ENCODE results near the gene GCDH. TPM values are rescaled to one million over a fixed set of nuclear protein-coding genes. Genes with fewer than 3 reads are reported as not detected.

GCDH gene
- total RNA-seq, 1 donor from 2014 or later = 46.8 TPM

- Mint-ChIP-seq H3K9me3 (no peaks in the 10 kb centered on the region), H3K4me1 (ENCODE audit: unreplicated experiment) (peaks cover 24% of the 10 kb centered on the region), H3K27me3 (no peaks in the 10 kb centered on the region), H3K27ac (peak within 1 kb of the TSS; percentile 98), H3K4me3 (peak within 1 kb of the TSS; percentile 96), H3K36me3 (peaks cover 35% of the 10 kb centered on the region)
- peak; percentile 99 for DNase-seq (ENCODE audit: extremely low spot score, unreplicated experiment)
- no peak for TF ChIP-seq CTCF (conservative IDR thresholded peaks at IDR 0.05)
Observed at GRCh38 chr19:12945479-12946091, 54.6 kb downstream of the GCDH start, which contains the start of gene RAD23A. Gene RAD23A (plus strand): TSS chr19:12945862. CDS start chr19:12945949, 87 bp downstream.

GRCh38 chr19:12946092-12946721 lies 55.2 kb downstream of the GCDH start:
- H3K36me3 Mint-ChIP-seq = peaks cover 30% of the 10 kb centered on the region
- no peaks in the 10 kb centered on the region for H3K27me3 Mint-ChIP-seq

GRCh38 chr19:12946731-12947496 lies 56.0 kb downstream of the GCDH start:
- no peak for DNase-seq (ENCODE audit: extremely low spot score, unreplicated experiment)
- Mint-ChIP-seq H3K9me3 (no peaks in the 10 kb centered on the region), H3K4me3 (peak overlapping the region; percentile 96), H3K36me3 (peaks cover 30% of the 10 kb centered on the region), H3K4me1 (ENCODE audit: unreplicated experiment) (peaks cover 19% of the 10 kb centered on the region), H3K27me3 (no peaks in the 10 kb centered on the region), H3K27ac (peak overlapping the region; percentile 96)
- no peak for TF ChIP-seq CTCF (conservative IDR thresholded peaks at IDR 0.05)

More at GRCh38 chr19:12946092-12946721, 55.2 kb downstream of the GCDH start:
- peak overlapping the region; percentile 98 for H3K27ac Mint-ChIP-seq
- DNase-seq (ENCODE audit: extremely low spot score, unreplicated experiment) = peak; percentile 84
- peak overlapping the region; percentile 96 for H3K4me3 Mint-ChIP-seq
- peaks cover 19% of the 10 kb centered on the region for H3K4me1 Mint-ChIP-seq (ENCODE audit: unreplicated experiment)
- no peak for TF ChIP-seq CTCF (conservative IDR thresholded peaks at IDR 0.05)
- no peaks in the 10 kb centered on the region for H3K9me3 Mint-ChIP-seq

- Mint-ChIP-seq H3K36me3 (peaks cover 25% of the 10 kb centered on the region), H3K27ac (peak overlapping the region; percentile 42), H3K27me3 (no peaks in the 10 kb centered on the region), H3K4me3 (peak overlapping the region; percentile 47), H3K9me3 (no peaks in the 10 kb centered on the region), H3K4me1 (ENCODE audit: unreplicated experiment) (peaks cover 19% of the 10 kb centered on the region)
- no peak for TF ChIP-seq CTCF (conservative IDR thresholded peaks at IDR 0.05)
- no peak for DNase-seq (ENCODE audit: extremely low spot score, unreplicated experiment)
Observed at GRCh38 chr19:12947702-12948611, 57.0 kb downstream of the GCDH start.
